ENCODE data around the gene USP26. TPM values are rescaled to one million over a fixed set of nuclear protein-coding genes. Genes with fewer than 3 reads are reported as not detected.

Gene USP26
- total RNA-seq (not detected), polyA plus RNA-seq (not detected)
- long read RNA-seq, donor 1: 0 reads
- long read RNA-seq, donor 2: 0 reads
- long read RNA-seq, donor 3, partial matches to known transcripts: 0 of 1 reads
- long read RNA-seq, donor 3, other reads (novel, unspliced or antisense): 0 of 1 reads
- long read RNA-seq, donor 4: 0 reads
- long read RNA-seq, donor 5: 0 reads
- long read RNA-seq, donor 6: 0 reads
- long read RNA-seq, donor 7: 0 reads
- long read RNA-seq, donor 8: 0 reads
- long read RNA-seq, donor 9: 0 reads
- long read RNA-seq, donor 10: 0 reads

DNA sequence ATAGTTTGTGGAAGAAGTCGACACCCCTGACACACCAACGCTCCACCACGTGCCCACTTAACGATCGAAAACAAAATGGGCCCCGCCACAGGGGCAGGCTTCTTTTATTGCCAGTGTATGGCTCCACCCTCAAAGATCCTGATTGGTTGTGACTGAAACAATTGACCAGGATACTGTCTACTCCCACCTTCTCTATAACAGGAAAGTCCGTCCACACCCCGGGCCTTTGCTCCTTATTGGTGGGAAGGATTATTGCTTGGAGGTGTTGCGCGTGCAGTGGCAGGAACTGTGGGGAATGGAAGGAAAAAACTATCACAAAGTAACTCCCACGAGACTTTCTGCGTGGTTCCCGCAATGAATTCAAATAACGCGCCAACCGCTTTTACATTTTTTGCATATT lies at the start of gene USP26:
USP26 (minus strand) TSS at position 79 of the 400 bp plus-strand sequence. CDS start 68,889 bp downstream, outside the sequence.
- H3K9me3 ChIP-seq (replicated peaks in 1 of 3): no peaks in the 10 kb centered on the region
- 89 to 97% (median 94%) methylated on average over 14 to 16 of the region's 16 CpGs for WGBS, 4 donors
- no peak within 1 kb of the TSS for H3K4me3 ChIP-seq
- no peak within 1 kb of the TSS for H3K27ac ChIP-seq
- no peaks in the 10 kb centered on the region for H3K4me1 ChIP-seq (replicated peaks in 1 of 2)
- DNase-seq: no peak
- no peak for TF ChIP-seq CTCF (IDR thresholded peaks at IDR 0.05)
- no peak for TF ChIP-seq POLR2A (IDR thresholded peaks at IDR 0.05)
- H3K36me3 ChIP-seq (replicated peaks in 1 of 2): no peaks in the 10 kb centered on the region
- intact Hi-C loops (cut with DNase I): no loop called here
- peaks cover 6% of the 10 kb centered on the region for H3K27me3 ChIP-seq

DNA sequence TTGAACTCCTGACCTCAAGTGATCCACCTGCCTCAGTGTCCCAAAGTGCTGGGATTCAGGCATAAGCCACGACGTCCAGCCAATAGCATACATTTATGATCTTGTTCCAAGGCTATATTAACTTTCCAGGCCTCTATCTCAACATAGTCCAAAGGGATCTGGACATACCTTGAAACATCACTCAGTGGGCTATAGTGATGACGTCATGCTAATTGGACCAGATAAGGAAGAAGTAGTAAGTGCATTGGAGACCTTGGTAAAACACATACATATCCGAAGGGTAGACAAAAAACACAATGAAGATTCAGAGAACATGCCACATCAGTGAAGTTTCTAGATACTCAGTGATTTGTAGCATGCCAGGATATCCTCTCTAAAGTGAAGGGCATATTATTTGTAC lies 37.4 kb upstream of the USP26 start:
- WGBS, 4 donors: 59 to 82% (median 65%) methylated on average over 4 of the region's 4 CpGs
- no peak for DNase-seq
- H3K4me3 ChIP-seq: no peak overlapping the region
- H3K27ac ChIP-seq: no peak overlapping the region
- TF ChIP-seq POLR2A (IDR thresholded peaks at IDR 0.05) (no peak), CTCF (IDR thresholded peaks at IDR 0.05) (no peak)
- H3K36me3 ChIP-seq (replicated peaks in 1 of 2): no peaks in the 10 kb centered on the region
- H3K4me1 ChIP-seq (replicated peaks in 1 of 2): no peaks in the 10 kb centered on the region
- peaks cover 33% of the 10 kb centered on the region for H3K27me3 ChIP-seq
- intact Hi-C loops (cut with DNase I): no loop called here
- no peaks in the 10 kb centered on the region for H3K9me3 ChIP-seq (replicated peaks in 1 of 3)

- 70 to 86% (median 79%) methylated on average over 4 to 5 of the region's 5 CpGs for WGBS, 4 donors
- TF ChIP-seq CTCF (IDR thresholded peaks at IDR 0.05) (no peak), POLR2A (IDR thresholded peaks at IDR 0.05) (no peak)
Observed at GRCh38 chrX:133120406-133120805, 23.5 kb upstream of the USP26 start.

GRCh38 chrX:133094098-133094731 lies 2.7 kb downstream of the USP26 start:
- no peak overlapping the region for H3K27ac ChIP-seq
- no peaks in the 10 kb centered on the region for H3K36me3 ChIP-seq (replicated peaks in 1 of 2)
- no peak overlapping the region for H3K4me3 ChIP-seq
- H3K9me3 ChIP-seq (replicated peaks in 1 of 3): no peaks in the 10 kb centered on the region
- peaks cover 17% of the 10 kb centered on the region for H3K27me3 ChIP-seq
- intact Hi-C loops (cut with DNase I): no loop called here
- DNase-seq: no peak
- no peaks in the 10 kb centered on the region for H3K4me1 ChIP-seq (replicated peaks in 1 of 2)
- WGBS, 4 donors: 71 to 82% (median 73%) methylated on average over 7 to 8 of the region's 8 CpGs
- TF ChIP-seq POLR2A (IDR thresholded peaks at IDR 0.05): no peak
- TF ChIP-seq CTCF (IDR thresholded peaks at IDR 0.05): no peak

More at GRCh38 chrX:133120406-133120805, 23.5 kb upstream of the USP26 start:
- Histone ChIP-seq H3K27me3 (peaks cover 10% of the 10 kb centered on the region), H3K27ac (no peak overlapping the region), H3K36me3 (replicated peaks in 1 of 2) (no peaks in the 10 kb centered on the region), H3K4me1 (replicated peaks in 1 of 2) (no peaks in the 10 kb centered on the region), H3K9me3 (replicated peaks in 1 of 3) (no peaks in the 10 kb centered on the region), H3K4me3 (no peak overlapping the region)
- no peak for DNase-seq
- intact Hi-C loops (cut with DNase I): no loop called here
